ENCODE data around the gene TBX2.

DNA sequence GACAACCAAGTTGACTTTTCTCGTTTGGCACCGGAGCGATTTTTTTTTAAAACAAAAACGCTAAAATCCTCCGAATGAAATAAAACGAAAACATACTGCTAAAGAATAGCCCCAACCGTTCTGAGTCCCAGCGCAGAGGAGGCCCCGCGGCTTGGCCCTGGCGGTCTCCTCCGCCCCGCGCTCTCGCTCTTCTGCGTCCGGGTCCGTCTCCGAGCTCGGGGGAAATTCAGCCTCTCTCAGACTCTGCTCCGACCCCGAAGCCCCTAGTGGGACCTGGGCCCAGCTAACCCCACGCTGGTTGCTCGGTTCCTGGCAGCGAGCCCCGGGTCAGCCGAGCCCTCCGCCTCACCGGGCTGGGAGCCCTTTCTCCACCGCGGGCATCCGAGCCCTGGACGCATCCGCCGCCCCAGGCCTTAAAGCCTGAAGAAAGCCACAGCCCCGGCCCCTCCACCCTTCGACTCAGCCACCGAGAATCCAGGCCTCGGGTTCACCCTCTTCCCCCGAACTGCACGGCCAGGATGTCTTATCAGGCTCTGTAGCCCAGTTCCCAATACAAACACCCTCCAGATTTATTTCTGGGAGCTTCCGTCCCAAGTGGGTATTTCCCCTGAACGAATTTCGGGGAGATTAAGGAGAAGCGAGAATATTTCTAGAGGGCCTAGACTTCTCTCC lies 1.2 kb downstream of the TBX2 start:
- TF ChIP-seq, protein P1, sequence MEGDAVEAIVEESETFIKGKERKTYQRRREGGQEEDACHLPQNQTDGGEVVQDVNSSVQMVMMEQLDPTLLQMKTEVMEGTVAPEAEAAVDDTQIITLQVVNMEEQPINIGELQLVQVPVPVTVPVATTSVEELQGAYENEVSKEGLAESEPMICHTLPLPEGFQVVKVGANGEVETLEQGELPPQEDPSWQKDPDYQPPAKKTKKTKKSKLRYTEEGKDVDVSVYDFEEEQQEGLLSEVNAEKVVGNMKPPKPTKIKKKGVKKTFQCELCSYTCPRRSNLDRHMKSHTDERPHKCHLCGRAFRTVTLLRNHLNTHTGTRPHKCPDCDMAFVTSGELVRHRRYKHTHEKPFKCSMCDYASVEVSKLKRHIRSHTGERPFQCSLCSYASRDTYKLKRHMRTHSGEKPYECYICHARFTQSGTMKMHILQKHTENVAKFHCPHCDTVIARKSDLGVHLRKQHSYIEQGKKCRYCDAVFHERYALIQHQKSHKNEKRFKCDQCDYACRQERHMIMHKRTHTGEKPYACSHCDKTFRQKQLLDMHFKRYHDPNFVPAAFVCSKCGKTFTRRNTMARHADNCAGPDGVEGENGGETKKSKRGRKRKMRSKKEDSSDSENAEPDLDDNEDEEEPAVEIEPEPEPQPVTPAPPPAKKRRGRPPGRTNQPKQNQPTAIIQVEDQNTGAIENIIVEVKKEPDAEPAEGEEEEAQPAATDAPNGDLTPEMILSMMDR (tag by site-specific recombination; IDR thresholded peaks at IDR 0.05): no peak
- TF ChIP-seq ZBTB20 (tag by site-specific recombination; IDR thresholded peaks at IDR 0.05) (peak; percentile 86; the same call in 1 of the 2 replicates), ZBTB7A (tag by site-specific recombination; IDR thresholded peaks at IDR 0.05; ENCODE audit: low read depth) (no peak), KLF16 (tag by site-specific recombination; IDR thresholded peaks at IDR 0.05) (no peak), ZNF211 (tag by site-specific recombination; IDR thresholded peaks at IDR 0.05; ENCODE audit: low read depth) (no peak), ZNF416 (tag by site-specific recombination; IDR thresholded peaks at IDR 0.05) (no peak), YY1 (tag by site-specific recombination; IDR thresholded peaks at IDR 0.05) (no peak)
- TF ChIP-seq, protein P2, sequence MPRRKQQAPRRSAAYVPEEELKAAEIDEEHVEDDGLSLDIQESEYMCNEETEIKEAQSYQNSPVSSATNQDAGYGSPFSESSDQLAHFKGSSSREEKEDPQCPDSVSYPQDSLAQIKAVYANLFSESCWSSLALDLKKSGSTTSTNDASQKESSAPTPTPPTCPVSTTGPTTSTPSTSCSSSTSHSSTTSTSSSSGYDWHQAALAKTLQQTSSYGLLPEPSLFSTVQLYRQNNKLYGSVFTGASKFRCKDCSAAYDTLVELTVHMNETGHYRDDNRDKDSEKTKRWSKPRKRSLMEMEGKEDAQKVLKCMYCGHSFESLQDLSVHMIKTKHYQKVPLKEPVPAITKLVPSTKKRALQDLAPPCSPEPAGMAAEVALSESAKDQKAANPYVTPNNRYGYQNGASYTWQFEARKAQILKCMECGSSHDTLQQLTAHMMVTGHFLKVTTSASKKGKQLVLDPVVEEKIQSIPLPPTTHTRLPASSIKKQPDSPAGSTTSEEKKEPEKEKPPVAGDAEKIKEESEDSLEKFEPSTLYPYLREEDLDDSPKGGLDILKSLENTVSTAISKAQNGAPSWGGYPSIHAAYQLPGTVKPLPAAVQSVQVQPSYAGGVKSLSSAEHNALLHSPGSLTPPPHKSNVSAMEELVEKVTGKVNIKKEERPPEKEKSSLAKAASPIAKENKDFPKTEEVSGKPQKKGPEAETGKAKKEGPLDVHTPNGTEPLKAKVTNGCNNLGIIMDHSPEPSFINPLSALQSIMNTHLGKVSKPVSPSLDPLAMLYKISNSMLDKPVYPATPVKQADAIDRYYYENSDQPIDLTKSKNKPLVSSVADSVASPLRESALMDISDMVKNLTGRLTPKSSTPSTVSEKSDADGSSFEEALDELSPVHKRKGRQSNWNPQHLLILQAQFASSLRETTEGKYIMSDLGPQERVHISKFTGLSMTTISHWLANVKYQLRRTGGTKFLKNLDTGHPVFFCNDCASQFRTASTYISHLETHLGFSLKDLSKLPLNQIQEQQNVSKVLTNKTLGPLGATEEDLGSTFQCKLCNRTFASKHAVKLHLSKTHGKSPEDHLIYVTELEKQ (tag by site-specific recombination; IDR thresholded peaks at IDR 0.05; ENCODE audit: borderline replicate concordance): no peak
